GM18951 (cell line): ENCODE measurements around the gene HIRA.
"Not testable (repeated sequence)": the region's sequence is repeated elsewhere in the genome, so short reads cannot be mapped to it uniquely, and the experiment has no call there.

Experiments used
- POLR2A ChIP-seq: IDR thresholded peaks from 4 replicates; pipeline ENCODE4 v1.6.1; 2011; ENCODE audit warnings: mild to moderate bottlenecking; ENCODE audit not compliant: insufficient read length, insufficient read depth; ENCODE audit errors: extremely low read depth
- in situ Hi-C: fragments of 300-500 bp; cut with MboI; formaldehyde crosslinking; loops from one replicate; pipeline ENCODE4 v1.12.0; 2022; ENCODE audit warnings: low sequenced_read_pairs, mixed read lengths, inconsistent platforms; ENCODE audit not compliant: unreplicated experiment

The HIRA gene

DNA sequence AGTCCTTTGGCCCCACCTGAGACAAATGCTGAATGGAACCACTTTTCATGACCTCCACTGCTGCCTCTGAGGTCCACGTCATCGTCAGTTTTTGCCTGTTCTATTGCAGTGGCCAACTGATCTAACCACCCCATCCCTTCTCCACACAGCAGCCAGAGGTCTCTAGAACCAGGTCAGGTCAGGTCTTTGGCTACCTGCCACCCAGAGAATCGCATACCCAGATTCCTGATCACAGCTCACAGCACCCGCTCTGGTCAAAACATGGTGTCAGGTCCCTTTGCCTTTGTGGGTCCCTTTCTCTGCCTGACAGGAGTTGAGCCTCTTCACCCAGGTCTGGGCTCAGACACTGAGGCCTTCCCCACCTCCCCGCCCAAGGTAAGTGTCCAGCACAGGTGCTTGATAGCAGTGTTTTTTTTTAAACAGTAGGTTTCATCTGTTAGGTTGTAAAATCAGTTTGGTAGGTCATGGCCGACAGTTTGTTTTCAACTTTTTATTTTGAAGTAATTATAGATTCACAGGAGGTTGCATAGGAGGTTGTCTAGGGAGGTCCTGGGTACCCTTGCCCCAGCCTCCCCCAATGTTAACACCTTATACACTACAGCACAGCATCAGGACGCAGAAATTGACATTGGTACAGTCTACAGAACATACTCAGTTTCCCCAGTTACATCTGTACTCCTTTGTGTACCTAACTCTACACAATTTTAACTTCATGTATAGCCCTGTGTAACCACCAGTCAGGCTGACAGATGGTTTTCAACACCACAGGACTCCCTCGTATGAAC, 9.1 kb upstream of the HIRA start:
- in situ Hi-C loops: no loop called here
- no peak for TF ChIP-seq POLR2A

DNA sequence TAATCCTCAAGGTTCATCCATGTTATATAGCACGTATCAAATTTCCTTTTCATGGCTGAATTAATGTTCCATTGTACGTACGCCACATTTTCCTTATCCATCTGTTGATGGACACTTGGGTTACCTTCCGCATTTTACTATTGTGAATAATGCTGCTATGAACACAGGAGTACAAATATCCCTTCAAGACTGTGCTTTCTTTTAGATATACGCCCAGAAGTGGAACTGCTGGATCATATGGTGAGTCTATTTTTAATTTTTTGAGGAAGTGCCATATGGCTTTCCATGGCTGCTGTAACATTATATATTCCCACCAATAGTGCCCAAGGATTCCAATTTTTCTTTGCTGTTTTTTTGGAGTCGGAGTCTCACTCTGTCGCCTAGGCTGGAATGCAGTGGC, 6.8 kb upstream of the HIRA start:
- in situ Hi-C loops: no loop called here

DNA sequence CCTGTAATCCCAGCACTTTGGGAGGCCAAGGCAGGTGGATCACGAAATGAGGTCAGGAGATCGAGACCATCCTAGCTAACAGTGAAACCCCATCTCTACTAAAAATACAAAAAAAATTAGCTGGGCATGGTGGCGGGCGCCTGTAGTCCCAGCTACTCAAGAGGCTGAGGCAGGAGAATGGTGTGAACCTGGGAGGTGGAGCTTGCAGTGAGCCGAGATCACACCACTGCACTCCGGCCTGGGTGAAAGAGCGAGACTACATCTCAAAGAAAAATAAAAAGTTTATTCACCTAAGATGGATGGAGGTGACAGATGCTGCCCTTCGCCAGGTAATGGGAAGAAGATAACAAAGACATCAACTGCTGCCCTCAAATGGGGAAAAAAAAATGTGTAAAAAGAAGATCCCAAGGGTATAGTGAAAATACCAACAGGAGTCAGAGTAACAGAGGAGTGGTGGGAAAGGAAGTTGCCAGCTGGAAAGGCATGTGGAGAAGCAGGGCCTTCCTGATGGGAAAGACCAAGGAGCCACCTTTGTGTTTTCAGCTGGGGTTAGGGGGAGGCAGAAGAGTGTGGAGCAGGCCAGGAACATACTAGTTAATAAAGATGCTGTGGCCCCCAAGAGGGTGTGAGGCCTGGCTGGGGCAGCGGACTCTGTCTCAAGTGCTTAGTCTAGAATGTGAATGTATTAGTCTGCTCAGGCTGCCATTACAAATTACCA, 5.1 kb upstream of the HIRA start:
- in situ Hi-C loops: not testable (repeated sequence)

More for the DNA sequence above, 6.8 kb upstream of the HIRA start:
- no peak for TF ChIP-seq POLR2A

DNA sequence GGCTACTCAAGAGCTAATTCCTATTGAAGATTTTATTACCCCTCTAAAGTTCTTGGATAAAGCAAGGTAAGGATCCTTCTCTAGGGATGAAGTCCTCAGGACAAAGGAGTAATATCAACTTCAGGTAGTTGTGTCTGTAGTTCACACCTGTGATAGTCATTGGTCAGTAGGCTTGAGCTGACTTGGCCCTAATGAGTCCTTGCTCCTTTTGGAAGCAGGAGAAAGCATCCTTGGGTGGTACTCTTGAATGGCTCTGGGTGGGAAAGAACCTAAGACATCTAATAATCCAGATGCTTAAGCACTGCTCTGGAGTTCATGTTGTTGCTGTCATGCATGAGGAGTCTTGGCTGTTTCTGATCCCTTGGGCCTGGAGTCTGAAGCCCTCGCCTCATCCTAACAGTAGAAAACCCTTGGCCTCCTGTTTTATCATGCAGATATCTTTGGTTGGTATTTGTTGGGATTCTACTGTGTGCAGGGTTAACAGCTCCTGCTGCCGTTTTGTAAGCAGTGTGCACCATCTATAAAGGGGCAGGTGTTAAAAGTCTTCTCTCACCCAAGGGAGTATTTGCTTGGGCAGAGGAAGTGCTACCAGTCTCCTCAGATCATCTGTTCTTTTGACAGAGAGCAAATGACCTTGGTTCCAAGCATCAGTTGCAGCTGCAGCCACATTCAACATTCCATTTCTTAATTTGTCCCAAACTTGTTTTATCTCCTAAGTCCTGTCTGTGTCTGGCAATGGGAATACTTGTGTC, 3.5 kb upstream of the HIRA start:
- no peak for TF ChIP-seq POLR2A
- in situ Hi-C loops: no loop called here

DNA sequence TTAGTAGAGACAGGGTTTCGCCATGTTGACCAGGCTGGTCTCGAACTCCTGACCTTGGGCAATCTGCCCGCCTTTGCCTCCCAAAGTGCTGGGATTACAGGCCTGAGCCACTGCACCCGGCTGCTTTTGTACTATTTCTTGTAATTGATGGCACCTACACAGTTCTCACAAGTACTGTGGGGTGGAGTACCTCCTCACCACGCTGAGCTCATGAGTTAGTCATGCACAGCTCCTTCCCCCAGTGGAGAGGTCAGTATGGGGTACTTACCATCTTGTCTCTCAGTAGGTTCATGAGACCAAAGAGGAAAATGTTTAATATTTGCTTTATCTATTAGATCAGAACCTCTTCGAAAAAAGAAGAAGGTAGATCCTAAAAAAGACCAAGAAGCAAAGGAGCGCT, 2.9 kb upstream of the HIRA start:
- TF ChIP-seq POLR2A: no peak
- in situ Hi-C loops: no loop called here

DNA sequence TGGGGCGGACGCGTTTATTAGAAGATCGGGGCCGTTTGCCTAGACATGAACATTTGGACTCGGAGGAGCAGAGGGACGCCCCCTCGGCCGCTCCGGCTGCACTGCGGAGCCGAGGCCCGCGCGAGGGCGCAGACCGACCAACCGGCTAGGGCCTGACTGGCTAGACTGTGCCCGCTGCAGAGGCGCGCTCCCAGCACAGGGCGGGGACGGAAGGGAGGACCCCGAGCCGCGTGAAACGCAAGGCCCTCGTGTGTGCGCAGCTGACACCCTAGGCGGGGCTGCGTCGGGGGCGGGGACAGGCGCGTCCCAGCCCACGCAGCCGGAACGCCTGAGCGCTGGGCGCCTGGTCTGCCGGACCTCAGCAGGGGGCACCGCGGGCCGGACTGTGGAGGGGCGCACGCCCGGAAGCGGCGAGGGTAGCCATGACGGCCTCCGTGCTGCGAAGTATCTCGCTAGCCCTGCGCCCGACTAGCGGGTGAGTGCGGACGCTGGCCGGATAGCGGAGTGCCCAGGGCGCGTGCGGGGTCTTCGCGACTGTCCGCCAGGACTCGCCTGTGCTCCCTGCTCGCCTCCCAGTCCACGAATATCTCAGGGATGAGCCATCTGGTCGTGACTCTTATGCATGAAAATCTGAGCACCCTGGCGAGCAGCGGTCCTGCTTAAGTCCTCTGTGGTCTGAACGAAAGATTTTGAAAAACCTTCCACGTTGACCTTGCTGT, 759 bp upstream of the HIRA start, which contains the start of gene MRPL40:
Gene MRPL40 (plus strand): TSS at position 413 of the 719 bp plus-strand sequence. CDS start 10 bp downstream, at position 423.
- peak; percentile 97 for TF ChIP-seq POLR2A
- in situ Hi-C loops: no loop called here

DNA sequence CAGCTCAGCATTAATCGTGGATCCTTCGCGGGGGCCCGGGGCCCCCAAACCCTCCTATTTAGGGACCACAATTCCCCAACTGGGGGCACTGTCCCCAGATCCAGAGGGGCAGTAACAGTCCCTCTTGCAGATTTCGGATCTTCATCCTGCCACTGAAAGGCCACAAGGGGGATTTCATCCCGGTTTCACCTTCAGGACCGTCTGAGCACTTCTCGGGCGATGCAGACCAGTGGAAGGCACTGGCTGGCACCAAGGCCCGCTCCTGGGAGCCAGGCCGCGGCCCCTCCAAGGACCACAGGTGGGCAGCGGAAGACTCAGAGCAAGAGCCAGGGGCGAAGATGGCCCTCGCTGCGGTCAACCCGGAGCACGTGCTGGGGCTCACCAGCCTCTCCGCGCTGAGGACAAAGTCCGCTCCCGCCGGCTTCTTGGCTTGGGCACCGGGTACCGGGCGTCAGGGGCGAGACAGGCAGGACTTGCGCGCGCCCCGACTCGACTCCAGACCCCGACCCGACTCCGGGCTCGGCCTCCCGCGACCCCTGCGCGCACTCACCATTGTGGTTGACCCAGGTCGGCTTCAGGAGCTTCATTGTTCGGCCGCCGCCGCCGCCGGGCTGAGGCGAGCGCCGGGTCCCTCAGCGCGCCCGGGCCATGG, 517 bp downstream of the HIRA start:
- in situ Hi-C loops: no loop called here
- no peak for TF ChIP-seq POLR2A

DNA sequence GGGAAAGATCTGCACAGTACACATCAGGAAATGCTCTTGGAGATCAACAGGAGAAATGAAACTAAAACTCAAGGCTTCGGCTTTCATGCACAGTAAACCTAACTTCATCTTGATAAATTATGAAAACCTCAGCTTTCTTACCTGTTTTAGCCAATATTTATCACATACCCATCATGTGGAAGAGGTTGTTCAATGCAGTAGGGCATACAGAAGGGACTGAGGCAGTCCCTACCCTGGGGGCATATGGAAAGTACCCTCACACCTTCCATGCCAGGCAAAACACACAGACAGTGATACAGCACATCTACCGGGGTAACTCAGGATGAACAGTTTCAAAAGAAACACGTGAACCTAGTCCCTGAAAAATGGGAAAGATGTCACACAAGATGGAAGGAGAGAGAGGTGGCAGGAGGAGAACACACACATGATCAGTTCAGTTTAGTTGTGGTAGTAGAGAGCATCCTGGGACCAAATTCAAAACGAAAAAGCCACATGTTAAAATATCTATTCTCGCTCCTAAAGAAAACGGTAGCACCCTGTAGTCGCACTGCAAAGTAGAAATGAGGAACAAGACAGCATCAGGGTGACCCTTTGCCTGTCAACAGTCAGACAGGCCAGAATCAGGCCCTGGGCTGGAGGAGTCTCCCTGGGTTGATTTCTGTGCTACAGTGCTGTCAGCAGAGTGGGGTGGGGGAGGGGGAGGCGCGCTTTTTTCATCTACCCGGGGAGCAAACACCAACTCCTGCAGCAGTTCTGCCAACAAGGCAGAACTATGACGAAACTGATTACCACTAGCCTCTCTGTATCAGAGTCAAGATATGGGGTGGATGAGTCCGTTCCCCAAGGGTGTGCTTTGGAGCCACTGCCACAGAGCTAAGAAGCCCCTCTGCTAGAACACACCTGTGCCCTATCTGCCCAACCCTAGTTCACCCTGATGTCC, 1.3 kb downstream of the HIRA start:
- in situ Hi-C loops: no loop called here
- no peak for TF ChIP-seq POLR2A

DNA sequence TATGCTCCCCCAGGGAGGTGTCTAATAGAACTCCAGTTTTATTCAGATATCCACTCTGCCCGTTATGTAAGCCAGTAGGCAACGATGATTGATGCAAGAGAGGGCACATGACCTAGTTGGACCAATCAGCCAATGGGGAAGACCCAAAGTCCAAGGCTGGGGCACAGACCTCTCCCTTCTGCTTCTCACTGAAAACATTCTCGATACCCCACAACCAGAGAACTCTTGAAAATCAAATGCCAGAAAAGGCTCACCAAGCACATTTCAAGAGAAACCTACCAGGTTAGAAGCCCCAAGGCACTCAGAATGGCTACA, 7.4 kb downstream of the HIRA start:
- in situ Hi-C loops: no loop called here

DNA sequence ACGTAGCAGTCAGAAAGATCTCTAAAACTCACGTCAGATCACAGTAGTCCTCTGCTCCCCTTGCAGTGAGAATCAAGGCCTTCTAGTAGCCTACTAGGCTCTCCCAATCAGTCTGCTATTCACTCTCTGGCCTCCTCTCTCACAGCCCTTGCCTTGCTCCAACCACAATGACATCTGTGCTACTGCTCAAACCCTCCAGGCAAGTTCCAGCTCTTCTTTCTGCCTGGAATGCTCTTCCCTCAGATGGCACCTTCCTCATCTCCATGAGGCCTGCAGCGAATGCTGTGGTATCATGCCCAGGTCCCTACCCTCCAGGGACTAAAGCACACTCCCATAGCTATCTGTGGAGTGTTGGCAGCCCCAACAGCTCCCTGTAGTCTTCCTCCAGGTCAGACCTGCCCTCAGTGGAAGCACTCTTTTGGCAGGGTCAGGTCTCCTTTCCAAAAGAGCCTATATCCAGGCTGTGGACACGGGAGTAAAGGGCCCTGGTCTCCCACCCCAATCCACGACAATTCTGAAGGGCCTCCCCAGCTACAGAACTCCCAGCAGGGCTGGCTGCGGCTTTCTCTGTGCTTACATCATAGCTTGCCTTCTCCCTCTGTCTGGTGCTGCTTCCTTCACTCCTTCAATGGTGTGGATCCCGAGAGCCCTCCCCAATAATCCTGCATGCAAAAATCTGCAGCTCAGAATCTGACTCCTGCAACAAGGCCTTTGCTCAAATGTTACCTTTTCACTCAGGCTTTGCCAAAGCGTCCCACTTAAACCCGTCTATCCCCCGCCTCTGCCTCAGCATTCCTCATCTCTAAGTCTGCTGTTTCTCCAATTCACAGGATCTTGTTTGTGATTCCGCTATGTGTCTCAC, 8.9 kb downstream of the HIRA start:
- no peak for TF ChIP-seq POLR2A
- in situ Hi-C loops: no loop called here

More for the DNA sequence above, 7.4 kb downstream of the HIRA start:
- TF ChIP-seq POLR2A: no peak

DNA sequence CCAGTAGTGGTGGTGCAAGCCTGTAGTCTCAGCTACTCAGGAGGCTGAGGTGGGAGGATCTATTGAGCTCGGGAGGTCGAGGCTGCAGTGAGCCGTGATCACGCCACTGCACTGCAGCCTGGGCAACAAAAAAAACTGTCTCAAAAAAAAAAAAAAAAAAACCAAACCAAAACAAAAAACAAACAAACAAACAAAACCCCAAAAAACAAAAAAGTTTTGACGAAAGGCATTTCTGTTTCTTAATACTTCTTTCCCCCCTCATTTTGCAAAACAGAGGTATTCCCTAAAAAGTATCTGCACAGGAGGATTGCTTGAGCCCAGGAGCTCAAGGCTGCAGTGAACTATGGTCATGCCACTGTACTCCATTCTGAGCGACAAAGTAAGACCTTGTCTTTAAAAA, 11.2 kb downstream of the HIRA start:
- no peak for TF ChIP-seq POLR2A

More for the DNA sequence above, 11.2 kb downstream of the HIRA start:
- in situ Hi-C loops: no loop called here
